GM12872 (cell line): ENCODE measurements around the gene PUSL1.

Source experiments
- CTCF ChIP-seq: IDR thresholded peaks from 3 replicates; pipeline ENCODE4 v1.5.1; 2011; ENCODE audit warnings: low read depth, mild to moderate bottlenecking, low read length, moderate library complexity; ENCODE audit not compliant: insufficient read depth

The PUSL1 gene

GRCh38 chr1:1309251-1310108 lies 1.1 kb downstream of the PUSL1 start:
- TF ChIP-seq CTCF, result no peak

GRCh38 chr1:1310109-1310385 lies 1.6 kb downstream of the PUSL1 start:
- TF ChIP-seq CTCF, result no peak

GRCh38 chr1:1310476-1311053 lies 2.2 kb downstream of the PUSL1 start:
- TF ChIP-seq CTCF, result no peak

- no peak for TF ChIP-seq CTCF
Observed at GRCh38 chr1:1311107-1312104, 3.0 kb downstream of the PUSL1 start.

- no peak for TF ChIP-seq CTCF
Observed at GRCh38 chr1:1312450-1313314, 4.3 kb downstream of the PUSL1 start.

GRCh38 chr1:1313500-1314236 lies 5.3 kb downstream of the PUSL1 start:
- no peak for TF ChIP-seq CTCF
